Testis (tissue), 3 donors: ENCODE measurements around the gene ZNF581. TPM values are rescaled to one million over a fixed set of nuclear protein-coding genes. Genes with fewer than 3 reads are reported as not detected.

Experiments used
- DNase-seq: peaks from one replicate; pipeline ENCODE4 v3.0.0-alpha.2; 2019
- H3K27ac ChIP-seq, 2 donors: fragments of 200-600 bp; sonication (generic); one replicate each; pipeline ENCODE4 v1.5.1; 2019
- H3K27me3 ChIP-seq: fragments of 200-600 bp; sonication (generic); one replicate; pipeline ENCODE4 v1.5.1; 2019
- H3K36me3 ChIP-seq: fragments of 200-600 bp; sonication (generic); one replicate; pipeline ENCODE4 v1.5.1; 2017; ENCODE audit warnings: low read depth; ENCODE audit errors: missing control alignments
- H3K4me1 ChIP-seq: fragments of 200-600 bp; sonication (generic); one replicate; pipeline ENCODE4 v1.5.1; 2019
- H3K4me3 ChIP-seq, 2 donors: fragments of 200-600 bp; sonication (generic); one replicate each; pipeline ENCODE4 v1.5.1; 2017 to 2019
- H3K9me3 ChIP-seq: fragments of 200-600 bp; sonication (generic); one replicate; pipeline ENCODE4 v1.5.1; 2017
- CTCF ChIP-seq, 3 experiments: fragments of 450-650 bp in 2 of 3; fragments of 200-600 bp in 1 of 3; sonication (generic) in 1 of 3; IDR thresholded peaks; one replicate each; pipeline ENCODE4 v1.5.1; 2016 to 2019; ENCODE audit warnings: antibody characterized with exemption in 3 of 3, mild to moderate bottlenecking in 2 of 3, moderate library complexity in 1 of 3
- POLR2A ChIP-seq: fragments of 450-650 bp; IDR thresholded peaks from one replicate; pipeline ENCODE4 v1.6.1; 2017; ENCODE audit warnings: antibody characterized with exemption, mild to moderate bottlenecking, moderate library complexity
- WGBS, 2 donors: methylation state at CpG; one replicate each; pipeline ENCODE4 v1.1.5; 2018; 5-methylcytosine and 5-hydroxymethylcytosine counted together
- intact Hi-C: fragments of 100-400 bp; cut with DNase I; formaldehyde crosslinking; loops from one replicate; pipeline ENCODE4 v1.15.1; 2023; ENCODE audit warnings: low total_unique reads
- polyA plus RNA-seq: library from polyadenylated mRNA; stranded (reverse); fragments of 350-450 nt; fragmentation: Illumina TruSeq; extraction: RNeasy Lipid Tissue Mini Kit (QIAGEN cat#74804); gene quantifications from one replicate; pipeline ENCODE4 v1.2.3, GENCODE V29; 2014; ENCODE audit warnings: low read depth, low replicate concordance; ENCODE audit not compliant: insufficient read depth
- total RNA-seq, 2 donors: library from RNA; depleted of rRNA; stranded (reverse); fragments of >200 nt; gene quantifications; one replicate each; pipeline ENCODE4 v1.2.3, GENCODE V29; 2016

Gene ZNF581
- total and polyA plus RNA-seq, 3 donors from 2014 or later = 17.3 to 31.2 (median 18.4) TPM

GRCh38 chr19:55667958-55668357 lies 24.5 kb downstream of the ZNF581 start:
- H3K4me1 ChIP-seq = peaks cover 22% of the 10 kb centered on the region
- no peak overlapping the region for H3K27ac ChIP-seq
- WGBS, 2 donors = 53 to 69% methylated on average over 3 to 11 of the region's 11 CpGs
- intact Hi-C loops = no loop called here
- H3K27me3 ChIP-seq = no peaks in the 10 kb centered on the region
- no peak overlapping the region for H3K4me3 ChIP-seq
- H3K9me3 ChIP-seq = no peaks in the 10 kb centered on the region
- DNase-seq = no peak
- no peaks in the 10 kb centered on the region for H3K36me3 ChIP-seq
- no peak for TF ChIP-seq POLR2A
- TF ChIP-seq CTCF (IDR thresholded peaks at IDR 0.05) = no peak

- Histone ChIP-seq H3K27ac (no peak overlapping the region), H3K4me1 (peaks cover 29% of the 10 kb centered on the region), H3K27me3 (no peaks in the 10 kb centered on the region), H3K36me3 (no peaks in the 10 kb centered on the region), H3K4me3 (no peak overlapping the region), H3K9me3 (no peaks in the 10 kb centered on the region)
- TF ChIP-seq POLR2A (no peak), CTCF (IDR thresholded peaks at IDR 0.05) (no peak)
- no peak for DNase-seq
- 75 to 94% methylated on average over 18 to 30 of the region's 30 CpGs for WGBS, 2 donors
- intact Hi-C loops = no loop called here
Measured at GRCh38 chr19:55668603-55669348, 25.3 kb downstream of the ZNF581 start.

GRCh38 chr19:55669418-55670279 lies 26.2 kb downstream of the ZNF581 start:
- TF ChIP-seq CTCF (IDR thresholded peaks at IDR 0.05) (no peak), POLR2A (no peak)
- DNase-seq = no peak
- Histone ChIP-seq H3K4me1 (peaks cover 34% of the 10 kb centered on the region), H3K4me3 (no peak overlapping the region), H3K36me3 (no peaks in the 10 kb centered on the region), H3K9me3 (no peaks in the 10 kb centered on the region), H3K27me3 (no peaks in the 10 kb centered on the region), H3K27ac (no peak overlapping the region)
- WGBS, 2 donors = 84 to 85% methylated on average over 21 to 43 of the region's 43 CpGs
- intact Hi-C loops = no loop called here

- Histone ChIP-seq H3K27me3 (no peaks in the 10 kb centered on the region), H3K9me3 (no peaks in the 10 kb centered on the region), H3K27ac (no peak overlapping the region), H3K4me1 (peaks cover 34% of the 10 kb centered on the region), H3K36me3 (no peaks in the 10 kb centered on the region), H3K4me3 (no peak overlapping the region)
- TF ChIP-seq POLR2A (no peak), CTCF (IDR thresholded peaks at IDR 0.05) (no peak)
- WGBS, 2 donors = 65 to 76% methylated on average over 23 of the region's 23 CpGs
- DNase-seq = no peak
- intact Hi-C loops = no loop called here
Measured at GRCh38 chr19:55670280-55671053, 27.0 kb downstream of the ZNF581 start.
